DND-41 (cell line): Measurements from ENCODE around the gene MYT1.

Source experiments
- ATAC-seq: fragments of 200-7000 bp; cut with Tn5 transposase; 3 replicates; pipeline ENCODE4 v1.9.1; 2021; ENCODE audit warnings: low read depth; ENCODE audit not compliant: insufficient read depth
- DNase-seq: peaks from one replicate; pipeline ENCODE4 v3.0.0-alpha.2; 2020
- H2AFZ ChIP-seq: 2 replicates; pipeline ENCODE4 v1.6.0; 2012; ENCODE audit warnings: low read depth, low read length
- H3K27ac ChIP-seq: 2 replicates; pipeline ENCODE4 v1.5.1; 2012; ENCODE audit warnings: low read length, inconsistent platforms
- H3K27me3 ChIP-seq: fragments of 200-600 bp; sonication (generic); 2 replicates; pipeline ENCODE4 v1.6.0; 2012; ENCODE audit warnings: low read length, mild to moderate bottlenecking, inconsistent platforms; ENCODE audit not compliant: insufficient read depth, poor library complexity
- H3K36me3 ChIP-seq: 2 replicates; pipeline ENCODE4 v1.5.1; 2012; ENCODE audit warnings: low read length, inconsistent platforms; ENCODE audit not compliant: insufficient read depth
- H3K4me1 ChIP-seq: 2 replicates; pipeline ENCODE4 v1.5.1; 2012; ENCODE audit warnings: mild to moderate bottlenecking, low read length; ENCODE audit not compliant: insufficient read depth
- H3K4me2 ChIP-seq: 2 replicates; pipeline ENCODE4 v1.6.0; 2012; ENCODE audit warnings: mild to moderate bottlenecking, moderate library complexity, low read length, inconsistent platforms; ENCODE audit not compliant: insufficient read depth
- H3K4me3 ChIP-seq, 2 experiments: fragments of 200-600 bp in 1 of 2; shearing (Covaris generic) in 1 of 2; 2 replicates each; pipeline ENCODE4 v1.5.1; 2012 to 2016; ENCODE audit warnings: inconsistent platforms in 2 of 2, low read length in 2 of 2, mild to moderate bottlenecking in 2 of 2, low read depth in 1 of 2, moderate library complexity in 1 of 2
- H3K79me2 ChIP-seq: 2 replicates; pipeline ENCODE4 v1.6.0; 2012; ENCODE audit warnings: low read length, inconsistent platforms; ENCODE audit not compliant: insufficient read depth
- H3K9ac ChIP-seq: 2 replicates; pipeline ENCODE4 v1.6.0; 2012; ENCODE audit warnings: low read depth, mild to moderate bottlenecking, inconsistent platforms, low read length, moderate library complexity
- H3K9me3 ChIP-seq: 2 replicates; pipeline ENCODE4 v1.5.1; 2012; ENCODE audit warnings: low read length, moderate library complexity, mild to moderate bottlenecking, inconsistent platforms; ENCODE audit not compliant: insufficient read depth, severe bottlenecking
- H4K20me1 ChIP-seq: 2 replicates; pipeline ENCODE4 v1.6.0; 2012; ENCODE audit warnings: low read length; ENCODE audit not compliant: insufficient read depth
- EZH2 ChIP-seq: IDR thresholded peaks from 3 replicates; pipeline ENCODE4 v1.6.1; 2012; ENCODE audit warnings: borderline replicate concordance, low read depth, mild to moderate bottlenecking, moderate library complexity, low read length, inconsistent platforms; ENCODE audit not compliant: severe bottlenecking
- TF ChIP-seq, protein P1 (sequence below): IDR thresholded peaks from 2 replicates; pipeline ENCODE4 v1.5.1; 2012; ENCODE audit warnings: borderline replicate concordance, low read length, moderate library complexity, mild to moderate bottlenecking; ENCODE audit not compliant: poor library complexity, severe bottlenecking; ENCODE audit errors: extremely low read depth

Gene MYT1

DNA sequence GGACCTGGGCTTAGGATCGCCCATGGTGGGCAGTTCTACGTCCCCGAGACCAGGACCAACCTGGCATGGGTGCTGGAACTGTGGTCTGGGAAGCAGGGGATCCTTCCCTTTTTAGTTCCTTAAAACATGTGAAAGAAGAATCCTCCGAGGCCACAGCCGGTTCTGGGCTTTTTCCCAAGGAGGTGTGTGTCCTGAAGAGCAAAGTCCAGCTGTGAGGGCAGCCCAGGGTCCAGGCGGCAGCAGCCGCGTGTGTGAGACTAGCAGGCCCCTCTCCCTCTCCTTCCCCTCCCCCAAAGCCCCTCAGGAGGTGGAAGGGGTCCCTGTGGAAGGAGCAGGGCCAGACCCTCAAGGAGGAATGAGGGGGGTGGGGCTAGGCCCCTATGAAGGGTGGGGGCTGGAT is 56.2 kb downstream of the MYT1 start:
- no peaks in the 10 kb centered on the region; the same call in 1 of the 2 replicates for H3K4me1 ChIP-seq
- no peaks in the 10 kb centered on the region for H3K79me2 ChIP-seq
- no peak for DNase-seq
- no peaks in the 10 kb centered on the region for H3K9me3 ChIP-seq
- no peaks in the 10 kb centered on the region for H3K27me3 ChIP-seq
- no peak for ATAC-seq
- H3K4me2 ChIP-seq = no peak overlapping the region
- peaks cover 6% of the 10 kb centered on the region for H4K20me1 ChIP-seq
- H3K4me3 ChIP-seq = no peak overlapping the region
- no peak overlapping the region for H3K9ac ChIP-seq
- H3K36me3 ChIP-seq = no peaks in the 10 kb centered on the region
- no peak overlapping the region for H2AFZ ChIP-seq
- H3K27ac ChIP-seq = no peak overlapping the region
- TF ChIP-seq EZH2 = no peak
- TF ChIP-seq, protein P1, sequence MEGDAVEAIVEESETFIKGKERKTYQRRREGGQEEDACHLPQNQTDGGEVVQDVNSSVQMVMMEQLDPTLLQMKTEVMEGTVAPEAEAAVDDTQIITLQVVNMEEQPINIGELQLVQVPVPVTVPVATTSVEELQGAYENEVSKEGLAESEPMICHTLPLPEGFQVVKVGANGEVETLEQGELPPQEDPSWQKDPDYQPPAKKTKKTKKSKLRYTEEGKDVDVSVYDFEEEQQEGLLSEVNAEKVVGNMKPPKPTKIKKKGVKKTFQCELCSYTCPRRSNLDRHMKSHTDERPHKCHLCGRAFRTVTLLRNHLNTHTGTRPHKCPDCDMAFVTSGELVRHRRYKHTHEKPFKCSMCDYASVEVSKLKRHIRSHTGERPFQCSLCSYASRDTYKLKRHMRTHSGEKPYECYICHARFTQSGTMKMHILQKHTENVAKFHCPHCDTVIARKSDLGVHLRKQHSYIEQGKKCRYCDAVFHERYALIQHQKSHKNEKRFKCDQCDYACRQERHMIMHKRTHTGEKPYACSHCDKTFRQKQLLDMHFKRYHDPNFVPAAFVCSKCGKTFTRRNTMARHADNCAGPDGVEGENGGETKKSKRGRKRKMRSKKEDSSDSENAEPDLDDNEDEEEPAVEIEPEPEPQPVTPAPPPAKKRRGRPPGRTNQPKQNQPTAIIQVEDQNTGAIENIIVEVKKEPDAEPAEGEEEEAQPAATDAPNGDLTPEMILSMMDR = no peak

DNA sequence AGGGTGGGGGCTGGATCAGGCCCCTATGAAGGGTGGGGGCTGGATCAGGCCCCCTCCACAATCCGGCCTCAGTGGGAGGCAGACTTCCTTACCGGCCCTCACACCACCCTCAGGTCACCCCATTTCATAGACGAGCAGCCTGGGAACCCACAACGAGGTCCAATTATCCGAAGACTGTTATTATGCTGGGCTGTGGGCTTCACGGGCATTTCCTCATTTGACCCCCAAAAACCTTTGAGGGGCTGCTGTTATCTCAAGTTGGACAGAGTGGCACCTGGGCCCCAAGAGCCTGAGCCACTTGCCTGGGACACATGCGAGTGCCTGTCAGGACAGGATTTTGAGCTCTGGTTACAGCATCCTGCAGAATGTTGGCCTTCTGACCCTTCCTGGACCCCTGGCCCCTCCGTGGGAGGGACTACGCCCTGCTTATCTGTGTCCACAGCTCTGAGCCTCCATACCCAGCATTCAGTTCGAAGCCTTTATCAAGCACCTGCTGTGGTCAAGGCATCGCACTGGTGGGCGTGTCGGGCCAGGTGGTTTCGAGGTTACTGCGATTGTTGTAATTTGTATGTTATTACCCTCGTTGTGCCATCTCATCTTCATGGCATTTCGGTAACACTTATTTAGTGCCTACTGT is 56.8 kb downstream of the MYT1 start:
- DNase-seq = no peak
- H2AFZ ChIP-seq = no peak overlapping the region
- no peaks in the 10 kb centered on the region for H3K4me1 ChIP-seq
- no peak for ATAC-seq
- no peak overlapping the region for H3K27ac ChIP-seq
- peaks cover 10% of the 10 kb centered on the region for H4K20me1 ChIP-seq
- no peaks in the 10 kb centered on the region for H3K36me3 ChIP-seq
- no peak overlapping the region for H3K4me2 ChIP-seq
- no peak overlapping the region for H3K4me3 ChIP-seq
- H3K9ac ChIP-seq = no peak overlapping the region
- H3K27me3 ChIP-seq = no peaks in the 10 kb centered on the region
- TF ChIP-seq EZH2 = no peak
- TF ChIP-seq, protein P1 = no peak
- H3K9me3 ChIP-seq = no peaks in the 10 kb centered on the region
- H3K79me2 ChIP-seq = no peaks in the 10 kb centered on the region

DNA sequence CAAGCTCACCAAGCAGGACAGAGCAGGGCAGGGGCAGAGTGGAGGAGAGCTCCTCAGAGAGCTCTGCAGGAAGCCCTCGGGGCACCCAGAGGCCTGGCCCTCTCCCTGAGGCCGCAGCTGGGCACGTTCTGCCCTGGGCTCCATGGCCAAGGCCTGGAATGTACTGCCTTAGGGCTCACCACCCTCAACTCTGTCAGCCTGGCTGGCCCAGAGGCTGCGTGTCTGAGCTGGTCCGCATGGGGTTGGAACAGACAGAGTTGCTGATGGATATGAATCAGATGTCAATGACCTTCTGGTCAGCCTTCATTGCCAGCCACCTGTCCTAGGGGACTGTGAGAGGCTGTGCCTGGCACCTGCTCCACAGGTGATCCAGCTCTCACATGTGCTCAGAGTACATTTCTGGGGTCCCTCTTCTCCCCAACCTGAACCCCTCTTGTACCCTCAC is 58.1 kb downstream of the MYT1 start:
- no peak overlapping the region for H3K9ac ChIP-seq
- no peak overlapping the region for H3K4me3 ChIP-seq
- ATAC-seq = no peak
- no peaks in the 10 kb centered on the region for H3K27me3 ChIP-seq
- no peaks in the 10 kb centered on the region for H3K36me3 ChIP-seq
- no peaks in the 10 kb centered on the region for H3K9me3 ChIP-seq
- TF ChIP-seq, protein P1 = no peak
- no peak for TF ChIP-seq EZH2
- H2AFZ ChIP-seq = no peak overlapping the region
- H4K20me1 ChIP-seq = peaks cover 12% of the 10 kb centered on the region
- DNase-seq = no peak
- no peaks in the 10 kb centered on the region for H3K79me2 ChIP-seq
- no peak overlapping the region for H3K27ac ChIP-seq
- no peak overlapping the region for H3K4me2 ChIP-seq
- no peaks in the 10 kb centered on the region for H3K4me1 ChIP-seq
